ENCODE results near the gene VSNL1.

- TF ChIP-seq POLR2A (IDR thresholded peaks at IDR 0.05): no peak
- no peak for TF ChIP-seq CTCF (IDR thresholded peaks at IDR 0.05)
- no peak for TF ChIP-seq POLR2AphosphoS5 (IDR thresholded peaks at IDR 0.05; ENCODE audit: insufficient read depth in 1 of 2, low read depth in 1 of 2)
Measured at GRCh38 chr2:17593445-17593840, 52.9 kb downstream of the VSNL1 start.

Measured in vagina (tissue), 2 donors.